Right lobe of liver (tissue), 6 donors: Measurements from ENCODE around the gene IL22RA1. TPM values are rescaled to one million over a fixed set of nuclear protein-coding genes. Genes with fewer than 3 reads are reported as not detected.

Source experiments
- ATAC-seq, 4 donors: fragments of 200-7000 bp; cut with Tn5 transposase; one replicate each; pipeline ENCODE4 v1.9.1; 2020; ENCODE audit warnings: mild to moderate bottlenecking in 4 of 4, moderate library complexity in 4 of 4
- DNase-seq, 3 donors: peaks; one replicate each; pipeline ENCODE4 v3.0.0-alpha.2; 2020
- H3K27ac ChIP-seq, 3 donors: fragments of 200-600 bp; one replicate each; pipeline ENCODE4 v1.8.0; 2022
- H3K27me3 ChIP-seq, 2 donors: fragments of 200-600 bp; one replicate each; pipeline ENCODE4 v1.8.0; 2022
- H3K36me3 ChIP-seq, 4 donors: fragments of 200-600 bp; sonication (generic) in 1 of 4; one replicate each; pipeline versions ENCODE4 v1.5.1 to v1.8.0; 2017 to 2022; ENCODE audit warnings: control low read depth in 1 of 4
- H3K4me1 ChIP-seq, 4 donors: fragments of 200-600 bp; sonication (generic) in 1 of 4; one replicate each; pipeline versions ENCODE4 v1.5.1 to v1.8.0; 2017 to 2022; ENCODE audit warnings: control low read depth in 1 of 4
- H3K4me3 ChIP-seq, 3 donors: fragments of 200-600 bp; one replicate each; pipeline ENCODE4 v1.8.0; 2022
- H3K9me3 ChIP-seq, 4 donors: fragments of 200-600 bp; sonication (generic) in 1 of 4; one replicate each; pipeline versions ENCODE4 v1.5.1 to v1.8.0; 2017 to 2022; ENCODE audit warnings: control low read depth in 1 of 4
- CTCF ChIP-seq, 4 donors: fragments of 200-600 bp in 3 of 4; fragments of 450-650 bp in 1 of 4; IDR thresholded peaks; one replicate each; pipeline versions ENCODE4 v1.5.1 to v1.8.0; 2016 to 2022; ENCODE audit warnings: antibody characterized with exemption in 4 of 4, mild to moderate bottlenecking in 2 of 4
- POLR2A ChIP-seq: fragments of 450-650 bp; IDR thresholded peaks from one replicate; pipeline ENCODE4 v1.6.1; 2017; ENCODE audit warnings: antibody characterized with exemption, mild to moderate bottlenecking
- WGBS: methylation state at CpG from one replicate; pipeline ENCODE4 v1.1.6; 2018; ENCODE audit warnings: low coverage, low lambda C conversion rate; ENCODE audit not compliant: insufficient coverage; ENCODE audit errors: missing lambda C conversion rate; 5-methylcytosine and 5-hydroxymethylcytosine counted together
- intact Hi-C, 2 donors: fragments of 100-400 bp; cut with DNase I; formaldehyde crosslinking; loops; one replicate each; pipeline versions ENCODE4 v1.11.2 to v1.14.1; 2022
- total RNA-seq, 6 experiments: library from RNA; depleted of rRNA in 2 of 6; stranded (reverse); fragments of >200 nt in 2 of 6; fragmentation: NEBNext Ultra II Directional in 3 of 6; extraction: Animal tissue kit (Norgen Biotek cat#: 25700) in 3 of 6; gene quantifications; one replicate each; pipeline versions ENCODE4 v1.1.0 to v1.2.4, GENCODE V29; 2016 to 2023
- donor health status: DM: no; HTN: yes; CAD: no.
- donor health status: DM: no; HTN: no; CAD: no.
- donor health status: DM: no; HTN: no; CAD: no.
- donor health status: DM: no; HTN: yes; CAD: no.
- donor health status: DM: no; HTN: yes; CAD: no.

Gene IL22RA1
- total RNA-seq, 6 experiments from 2014 or later: 1.8 to 4.5 (median 2.8) TPM

- no peak for ATAC-seq
- intact Hi-C loops: no loop called here
- Histone ChIP-seq H3K4me1 (peaks cover 0 to 48% (median 13%) of the 10 kb centered on the region in 4 donors), H3K27me3 (no peaks in the 10 kb centered on the region), H3K27ac (no peak overlapping the region), H3K36me3 (no peaks in the 10 kb centered on the region), H3K4me3 (no peak overlapping the region), H3K9me3 (no peaks in the 10 kb centered on the region)
- TF ChIP-seq CTCF (IDR thresholded peaks at IDR 0.05) (no peak), POLR2A (no peak)
- WGBS: 88% methylated on average over 4 of the region's 6 CpGs
- DNase-seq: no peak
Measured at GRCh38 chr1:24123611-24124010, 19.3 kb downstream of the IL22RA1 start.

- DNase-seq (no peak), ATAC-seq (no peak)
- WGBS: 82% methylated on average over 2 of the region's 7 CpGs
- intact Hi-C loops: no loop called here
- Histone ChIP-seq H3K4me1 (peaks cover 0 to 48% (median 12%) of the 10 kb centered on the region in 4 donors), H3K27ac (no peak overlapping the region), H3K4me3 (no peak overlapping the region), H3K9me3 (no peaks in the 10 kb centered on the region), H3K36me3 (no peaks in the 10 kb centered on the region), H3K27me3 (no peaks in the 10 kb centered on the region)
- TF ChIP-seq CTCF (IDR thresholded peaks at IDR 0.05) (no peak), POLR2A (no peak)
Measured at GRCh38 chr1:24122776-24123175, 20.2 kb downstream of the IL22RA1 start.

- DNase-seq: no peak
- ATAC-seq: no peak
- no peaks in the 10 kb centered on the region for H3K27me3 ChIP-seq
- no peak overlapping the region for H3K4me3 ChIP-seq
- TF ChIP-seq POLR2A: no peak
- no peak for TF ChIP-seq CTCF (IDR thresholded peaks at IDR 0.05)
- H3K27ac ChIP-seq: no peak overlapping the region
- H3K36me3 ChIP-seq: no peaks in the 10 kb centered on the region
- WGBS: 69% methylated on average over 6 of the region's 14 CpGs
- H3K4me1 ChIP-seq: peaks cover 0 to 34% (median 9%) of the 10 kb centered on the region in 4 donors
- no peaks in the 10 kb centered on the region for H3K9me3 ChIP-seq
- intact Hi-C loops: no loop called here
Measured at GRCh38 chr1:24121406-24121805, 21.5 kb downstream of the IL22RA1 start.

- intact Hi-C loops: no loop called here
- no peak for DNase-seq
- Histone ChIP-seq H3K36me3 (no peaks in the 10 kb centered on the region), H3K4me3 (no peak overlapping the region), H3K27ac (peak overlapping the region in 1 of 3 donors; percentile 29), H3K4me1 (peaks cover 0 to 30% (median 9%) of the 10 kb centered on the region in 4 donors), H3K9me3 (no peaks in the 10 kb centered on the region), H3K27me3 (no peaks in the 10 kb centered on the region)
- no peak for TF ChIP-seq CTCF (IDR thresholded peaks at IDR 0.05)
- TF ChIP-seq POLR2A: no peak
- no peak for ATAC-seq
- WGBS: 73% methylated on average over 3 of the region's 3 CpGs
Measured at GRCh38 chr1:24120965-24121364, 22.0 kb downstream of the IL22RA1 start.
